Tibial nerve (tissue), 4 donors: ENCODE results near the gene PADI3.

Experiments used
- CTCF ChIP-seq, 5 experiments: fragments of 200-600 bp in 3 of 5; fragments of 450-650 bp in 2 of 5; sonication (generic) in 3 of 5; IDR thresholded peaks; one replicate each; pipeline ENCODE4 v1.5.1; 2016 to 2019; ENCODE audit warnings: antibody characterized with exemption in 5 of 5, mild to moderate bottlenecking in 3 of 5, moderate library complexity in 2 of 5
- EP300 ChIP-seq, 2 donors: sonication (generic); formaldehyde crosslinking; IDR thresholded peaks; one replicate each; pipeline ENCODE4 v1.6.1; 2017; ENCODE audit warnings: antibody characterized with exemption in 2 of 2, mild to moderate bottlenecking in 1 of 2

GRCh38 chr1:17205652-17206051 is 43.2 kb upstream of the PADI3 start:
- TF ChIP-seq CTCF (IDR thresholded peaks at IDR 0.05), result no peak
- TF ChIP-seq EP300 (IDR thresholded peaks at IDR 0.05), result no peak
